Measurements from ENCODE around the gene TNFRSF25.

TNFRSF25 gene

GRCh38 chr1:6486433-6487011 lies 20.5 kb upstream of the TNFRSF25 start:
- FAIRE-seq, result no peak

GRCh38 chr1:6485168-6486101 lies 19.5 kb upstream of the TNFRSF25 start:
- no peak for FAIRE-seq

GRCh38 chr1:6484826-6485167 lies 18.8 kb upstream of the TNFRSF25 start:
- no peak for FAIRE-seq

GRCh38 chr1:6483761-6484117 lies 17.8 kb upstream of the TNFRSF25 start:
- no peak for FAIRE-seq

- FAIRE-seq, result no peak
These were observed 17.2 kb upstream of the TNFRSF25 start for GRCh38 chr1:6483017-6483760.

GRCh38 chr1:6481820-6482219 lies 15.8 kb upstream of the TNFRSF25 start:
- FAIRE-seq, result no peak

GRCh38 chr1:6477039-6477820 lies 11.3 kb upstream of the TNFRSF25 start:
- FAIRE-seq, result no peak

- no peak for FAIRE-seq
These were observed 10.5 kb upstream of the TNFRSF25 start for GRCh38 chr1:6476483-6476882.

GRCh38 chr1:6475381-6476133 lies 9.6 kb upstream of the TNFRSF25 start:
- no peak for FAIRE-seq

GRCh38 chr1:6474815-6475282 lies 8.9 kb upstream of the TNFRSF25 start:
- no peak for FAIRE-seq

GRCh38 chr1:6473974-6474814 lies 8.2 kb upstream of the TNFRSF25 start:
- FAIRE-seq, result no peak

GRCh38 chr1:6473156-6473555 lies 7.2 kb upstream of the TNFRSF25 start:
- no peak for FAIRE-seq

- FAIRE-seq, result no peak
These were observed 6.4 kb upstream of the TNFRSF25 start for GRCh38 chr1:6472391-6472790.

GRCh38 chr1:6471970-6472368 lies 6.0 kb upstream of the TNFRSF25 start:
- no peak for FAIRE-seq

- FAIRE-seq, result no peak
These were observed 5.4 kb upstream of the TNFRSF25 start for GRCh38 chr1:6471086-6471969.

GRCh38 chr1:6470132-6471085 lies 4.4 kb upstream of the TNFRSF25 start:
- no peak for FAIRE-seq

GRCh38 chr1:6468729-6469461 lies 2.9 kb upstream of the TNFRSF25 start:
- FAIRE-seq, result no peak

Data from colon (tissue), 2 donors.